Epidermal melanocyte (primary cell): ENCODE data around the gene FOXP2.

Experiments used
- DNase-seq: peaks from one replicate; pipeline ENCODE4 v3.0.0; 2011; ENCODE audit warnings: low spot score; ENCODE audit not compliant: insufficient read length

Gene FOXP2

DNA sequence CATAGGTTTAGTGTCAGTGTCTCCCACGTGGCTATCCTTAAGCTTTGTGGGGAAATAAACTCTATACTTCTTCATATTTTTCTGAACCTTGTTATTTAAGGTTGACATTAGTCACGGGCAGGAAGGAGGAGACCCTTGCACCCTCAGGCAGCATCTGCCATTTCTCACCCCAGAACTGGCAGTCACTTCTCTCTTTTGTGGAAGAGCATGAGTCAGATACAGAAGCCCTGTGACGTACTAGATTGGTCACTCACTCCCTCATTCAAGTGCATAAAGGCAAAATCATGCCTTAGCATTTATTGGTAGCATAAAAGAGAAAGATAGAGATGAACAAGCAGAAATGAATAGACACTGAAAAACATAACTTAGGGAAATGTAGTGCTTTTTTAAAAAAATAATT is 301.3 kb downstream of the FOXP2 start:
- DNase-seq: no peak

DNA sequence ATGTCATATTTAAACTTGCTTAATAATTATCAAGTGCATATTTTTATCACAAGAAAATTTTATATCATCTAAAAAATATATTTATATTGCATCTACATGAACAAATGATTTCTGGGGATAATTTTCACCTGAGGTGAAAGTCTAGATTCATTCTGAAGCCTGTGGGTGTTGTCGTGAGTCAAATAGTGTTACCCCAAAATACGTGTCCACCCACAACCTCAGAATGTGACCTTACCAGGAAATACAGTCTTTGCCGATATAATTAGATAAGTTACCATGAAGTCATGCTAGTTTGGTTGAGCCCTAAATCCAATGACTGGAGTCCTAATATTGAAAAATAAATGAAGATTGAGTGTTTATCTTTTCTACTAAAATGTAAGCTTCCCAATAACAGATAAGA is 304.2 kb downstream of the FOXP2 start:
- DNase-seq: no peak

DNA sequence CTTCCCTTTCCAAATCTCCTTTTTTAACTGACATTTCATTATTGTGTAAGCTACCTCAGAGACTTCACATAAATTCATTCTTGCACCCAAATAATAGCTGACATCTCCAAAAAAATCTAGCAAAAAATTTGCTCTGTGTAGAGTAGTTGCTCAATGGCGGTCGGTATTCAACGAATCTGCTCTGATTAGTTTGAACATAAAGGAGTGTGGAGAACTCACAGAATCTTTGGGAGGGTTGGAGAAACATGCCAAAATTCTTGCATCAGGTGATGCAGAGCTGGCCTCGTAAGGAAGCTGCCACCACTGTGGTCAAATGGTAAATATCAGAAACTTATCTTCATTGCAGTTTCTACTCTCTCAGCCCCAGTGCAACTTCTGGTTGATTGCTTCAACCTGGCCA is 306.1 kb downstream of the FOXP2 start:
- no peak for DNase-seq

DNA sequence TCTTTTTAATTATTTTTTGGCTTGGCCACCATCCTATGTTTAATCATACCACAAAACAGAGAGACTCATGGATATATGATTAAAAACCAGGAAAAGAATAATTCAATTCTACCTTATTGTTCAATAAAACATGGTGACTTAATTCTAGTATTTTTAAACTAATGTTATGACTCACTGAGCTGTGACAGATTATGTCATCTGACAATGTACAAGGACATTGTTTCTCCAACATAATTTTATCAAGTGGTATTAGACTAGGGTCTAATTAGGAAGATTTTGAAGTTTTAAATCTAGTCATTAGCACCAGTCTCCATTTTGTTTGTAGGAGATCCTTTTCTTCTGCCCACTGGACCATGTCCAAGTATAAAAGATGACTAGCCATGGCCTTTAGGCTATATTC is 307.9 kb downstream of the FOXP2 start:
- no peak for DNase-seq

DNA sequence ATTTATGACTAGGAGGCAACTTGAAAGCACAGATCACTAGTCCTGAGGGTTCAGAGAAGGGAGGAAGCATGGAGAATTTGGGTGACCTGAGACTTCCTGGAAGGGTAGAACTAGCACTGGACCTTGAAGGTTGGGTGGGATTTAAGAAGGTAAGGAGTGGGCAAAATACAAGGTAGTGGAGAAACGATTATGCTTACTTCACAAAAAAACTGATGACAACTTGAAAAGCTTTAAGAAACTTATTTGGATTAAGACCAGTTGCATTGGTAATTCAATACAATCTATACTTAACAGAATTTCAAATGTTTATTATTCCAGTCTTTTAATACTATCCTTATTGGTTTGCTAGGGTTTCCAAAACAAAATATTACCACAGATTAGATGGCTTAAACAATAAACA is 308.7 kb downstream of the FOXP2 start:
- no peak for DNase-seq

DNA sequence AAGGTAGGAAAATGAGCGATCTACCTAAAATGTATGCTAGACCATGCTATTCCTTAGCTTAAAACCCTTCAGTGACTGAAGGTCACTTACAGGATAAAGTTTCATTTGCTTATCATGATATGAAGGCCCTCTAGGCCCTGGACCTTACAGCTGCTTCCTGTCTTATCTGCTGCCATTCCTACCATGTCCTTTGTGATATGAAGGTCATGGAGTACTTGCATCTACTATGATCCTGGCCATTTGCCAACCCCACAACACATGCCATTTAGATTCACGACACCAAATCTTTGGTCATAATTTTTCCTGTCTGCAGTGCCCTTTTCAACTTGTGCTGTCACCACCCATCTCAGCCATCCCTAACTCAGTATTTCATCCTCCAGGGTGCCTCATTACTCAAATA is 325.5 kb downstream of the FOXP2 start:
- no peak for DNase-seq

DNA sequence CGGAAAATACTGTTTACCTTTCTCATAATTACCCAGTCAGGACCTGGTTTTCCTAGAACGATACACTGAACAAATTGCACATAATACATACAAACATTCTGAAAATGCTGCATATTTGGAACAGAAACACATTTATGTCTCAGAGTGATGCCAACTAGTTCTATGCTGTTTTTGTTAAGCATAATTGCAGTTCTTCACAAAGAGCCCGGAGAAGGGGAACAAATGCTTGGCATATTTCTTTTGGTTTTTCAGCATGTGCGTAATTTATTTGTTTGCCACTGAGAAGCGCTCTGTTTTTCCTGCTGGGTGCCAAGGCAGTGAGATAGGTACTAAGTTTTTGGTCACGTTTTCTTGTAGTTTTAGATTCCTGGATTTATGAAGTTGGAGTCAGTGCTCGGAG is 326.3 kb downstream of the FOXP2 start:
- DNase-seq: no peak

DNA sequence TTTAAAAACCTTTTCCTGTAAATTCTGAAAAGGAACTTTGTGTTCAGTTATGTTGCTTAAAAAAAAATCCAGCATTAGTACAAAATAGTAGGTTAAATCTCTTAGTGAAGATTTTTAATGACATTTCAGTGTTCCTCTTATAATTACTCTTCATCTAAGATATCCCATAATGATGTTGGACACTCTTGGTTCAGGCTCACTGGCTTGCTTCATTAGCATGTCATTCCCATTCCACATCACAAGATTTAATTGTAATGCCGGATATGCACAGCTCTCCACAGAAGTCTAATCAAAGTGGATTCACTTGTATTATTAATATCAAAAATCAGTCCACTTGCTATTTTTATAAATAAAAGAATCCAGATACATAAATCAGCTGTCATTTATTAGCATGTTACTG is 327.3 kb downstream of the FOXP2 start:
- DNase-seq: no peak
